ENCODE results near the gene RNASE12.

The RNASE12 gene

GRCh38 chr14:20591235-20591634, at the start of gene RNASE12:
RNASE12 (minus strand) TSS chr14:20591376; CDS start chr14:20590723, 653 bp downstream.
- no peaks in the 10 kb centered on the region for H3K9me3 ChIP-seq (ENCODE audit: control insufficient read depth, low read length)
- no peaks in the 10 kb centered on the region for H3K4me1 ChIP-seq (ENCODE audit: control insufficient read depth, insufficient read depth, low read length)
- no peak within 1 kb of the TSS for H3K9ac ChIP-seq (ENCODE audit: low read length)
- H3K27me3 ChIP-seq (ENCODE audit: control insufficient read depth, insufficient read depth, low read length): no peaks in the 10 kb centered on the region
- H3K36me3 ChIP-seq (ENCODE audit: control insufficient read depth, insufficient read depth, low read length): no peaks in the 10 kb centered on the region
- no peak within 1 kb of the TSS for H3K4me3 ChIP-seq (ENCODE audit: low read length)

GRCh38 chr14:20632831-20633691, 41.9 kb upstream of the RNASE12 start:
- H3K4me1 ChIP-seq (ENCODE audit: control insufficient read depth, insufficient read depth, low read length): peaks cover 27% of the 10 kb centered on the region
- H3K27me3 ChIP-seq (ENCODE audit: control insufficient read depth, insufficient read depth, low read length): peaks cover 35% of the 10 kb centered on the region

GRCh38 chr14:20632448-20632830, 41.3 kb upstream of the RNASE12 start:
- H3K27me3 ChIP-seq (ENCODE audit: control insufficient read depth, insufficient read depth, low read length): peaks cover 39% of the 10 kb centered on the region
- H3K9ac ChIP-seq (ENCODE audit: low read length): no peak overlapping the region
- H3K4me1 ChIP-seq (ENCODE audit: control insufficient read depth, insufficient read depth, low read length): peaks cover 27% of the 10 kb centered on the region
- H3K4me3 ChIP-seq (ENCODE audit: low read length): peak overlapping the region; percentile 12
- H3K36me3 ChIP-seq (ENCODE audit: control insufficient read depth, insufficient read depth, low read length): no peaks in the 10 kb centered on the region
- no peaks in the 10 kb centered on the region for H3K9me3 ChIP-seq (ENCODE audit: control insufficient read depth, low read length)

More at GRCh38 chr14:20632831-20633691, 41.9 kb upstream of the RNASE12 start:
- H3K36me3 ChIP-seq (ENCODE audit: control insufficient read depth, insufficient read depth, low read length): no peaks in the 10 kb centered on the region
- H3K4me3 ChIP-seq (ENCODE audit: low read length): peak overlapping the region; percentile 12
- no peak overlapping the region for H3K9ac ChIP-seq (ENCODE audit: low read length)
- no peaks in the 10 kb centered on the region for H3K9me3 ChIP-seq (ENCODE audit: control insufficient read depth, low read length)

- Histone ChIP-seq H3K9me3 (ENCODE audit: control insufficient read depth, low read length) (no peaks in the 10 kb centered on the region), H3K27me3 (ENCODE audit: control insufficient read depth, insufficient read depth, low read length) (peaks cover 36% of the 10 kb centered on the region), H3K4me1 (ENCODE audit: control insufficient read depth, insufficient read depth, low read length) (peaks cover 27% of the 10 kb centered on the region), H3K4me3 (ENCODE audit: low read length) (no peak overlapping the region), H3K36me3 (ENCODE audit: control insufficient read depth, insufficient read depth, low read length) (no peaks in the 10 kb centered on the region), H3K9ac (ENCODE audit: low read length) (peak overlapping the region; percentile 36)
These were observed 40.8 kb upstream of the RNASE12 start for GRCh38 chr14:20631880-20632389.

GRCh38 chr14:20631023-20631879, 40.1 kb upstream of the RNASE12 start:
- Histone ChIP-seq H3K9ac (ENCODE audit: low read length) (peak overlapping the region; percentile 36), H3K27me3 (ENCODE audit: control insufficient read depth, insufficient read depth, low read length) (peaks cover 36% of the 10 kb centered on the region), H3K4me3 (ENCODE audit: low read length) (no peak overlapping the region), H3K4me1 (ENCODE audit: control insufficient read depth, insufficient read depth, low read length) (peaks cover 27% of the 10 kb centered on the region), H3K36me3 (ENCODE audit: control insufficient read depth, insufficient read depth, low read length) (no peaks in the 10 kb centered on the region), H3K9me3 (ENCODE audit: control insufficient read depth, low read length) (no peaks in the 10 kb centered on the region)

GRCh38 chr14:20630340-20631022, 39.3 kb upstream of the RNASE12 start:
- Histone ChIP-seq H3K4me3 (ENCODE audit: low read length) (peak overlapping the region; percentile 11), H3K9ac (ENCODE audit: low read length) (no peak overlapping the region), H3K4me1 (ENCODE audit: control insufficient read depth, insufficient read depth, low read length) (peaks cover 27% of the 10 kb centered on the region), H3K27me3 (ENCODE audit: control insufficient read depth, insufficient read depth, low read length) (peaks cover 36% of the 10 kb centered on the region), H3K9me3 (ENCODE audit: control insufficient read depth, low read length) (no peaks in the 10 kb centered on the region), H3K36me3 (ENCODE audit: control insufficient read depth, insufficient read depth, low read length) (no peaks in the 10 kb centered on the region)

- Histone ChIP-seq H3K4me3 (ENCODE audit: low read length) (no peak overlapping the region), H3K9me3 (ENCODE audit: control insufficient read depth, low read length) (no peaks in the 10 kb centered on the region), H3K9ac (ENCODE audit: low read length) (no peak overlapping the region), H3K36me3 (ENCODE audit: control insufficient read depth, insufficient read depth, low read length) (no peaks in the 10 kb centered on the region), H3K27me3 (ENCODE audit: control insufficient read depth, insufficient read depth, low read length) (peaks cover 29% of the 10 kb centered on the region), H3K4me1 (ENCODE audit: control insufficient read depth, insufficient read depth, low read length) (peaks cover 38% of the 10 kb centered on the region)
These were observed 37.1 kb upstream of the RNASE12 start for GRCh38 chr14:20628063-20628854.

- no peaks in the 10 kb centered on the region for H3K9me3 ChIP-seq (ENCODE audit: control insufficient read depth, low read length)
- H3K4me3 ChIP-seq (ENCODE audit: low read length): no peak overlapping the region
- H3K9ac ChIP-seq (ENCODE audit: low read length): no peak overlapping the region
- H3K4me1 ChIP-seq (ENCODE audit: control insufficient read depth, insufficient read depth, low read length): peaks cover 31% of the 10 kb centered on the region
- H3K36me3 ChIP-seq (ENCODE audit: control insufficient read depth, insufficient read depth, low read length): no peaks in the 10 kb centered on the region
- peaks cover 22% of the 10 kb centered on the region for H3K27me3 ChIP-seq (ENCODE audit: control insufficient read depth, insufficient read depth, low read length)
These were observed 36.3 kb upstream of the RNASE12 start for GRCh38 chr14:20627346-20628027.

GRCh38 chr14:20626274-20626673, 35.1 kb upstream of the RNASE12 start:
- Histone ChIP-seq H3K27me3 (ENCODE audit: control insufficient read depth, insufficient read depth, low read length) (peaks cover 12% of the 10 kb centered on the region), H3K4me1 (ENCODE audit: control insufficient read depth, insufficient read depth, low read length) (peaks cover 21% of the 10 kb centered on the region), H3K4me3 (ENCODE audit: low read length) (no peak overlapping the region), H3K9me3 (ENCODE audit: control insufficient read depth, low read length) (no peaks in the 10 kb centered on the region), H3K9ac (ENCODE audit: low read length) (no peak overlapping the region), H3K36me3 (ENCODE audit: control insufficient read depth, insufficient read depth, low read length) (no peaks in the 10 kb centered on the region)

- Histone ChIP-seq H3K9me3 (ENCODE audit: control insufficient read depth, low read length) (no peaks in the 10 kb centered on the region), H3K27me3 (ENCODE audit: control insufficient read depth, insufficient read depth, low read length) (peaks cover 12% of the 10 kb centered on the region), H3K36me3 (ENCODE audit: control insufficient read depth, insufficient read depth, low read length) (no peaks in the 10 kb centered on the region), H3K9ac (ENCODE audit: low read length) (no peak overlapping the region), H3K4me3 (ENCODE audit: low read length) (no peak overlapping the region), H3K4me1 (ENCODE audit: control insufficient read depth, insufficient read depth, low read length) (peaks cover 12% of the 10 kb centered on the region)
These were observed 33.4 kb upstream of the RNASE12 start for GRCh38 chr14:20624495-20625070.
